GM18870 (cell line): ENCODE measurements around the gene NSUN6.
A peak's percentile ranks its signal among the peaks of the same experiment; 100 is the strongest.
"Not testable (repeated sequence)": the region's sequence is repeated elsewhere in the genome, so short reads cannot be mapped to it uniquely, and the experiment has no call there.

Experiments used
- ATAC-seq: cut with Tn5 transposase; IDR thresholded peaks from one replicate; pipeline ENCODE4 v1.9.1; 2021; ENCODE audit warnings: moderate library complexity; ENCODE audit not compliant: unreplicated experiment

The NSUN6 gene

DNA sequence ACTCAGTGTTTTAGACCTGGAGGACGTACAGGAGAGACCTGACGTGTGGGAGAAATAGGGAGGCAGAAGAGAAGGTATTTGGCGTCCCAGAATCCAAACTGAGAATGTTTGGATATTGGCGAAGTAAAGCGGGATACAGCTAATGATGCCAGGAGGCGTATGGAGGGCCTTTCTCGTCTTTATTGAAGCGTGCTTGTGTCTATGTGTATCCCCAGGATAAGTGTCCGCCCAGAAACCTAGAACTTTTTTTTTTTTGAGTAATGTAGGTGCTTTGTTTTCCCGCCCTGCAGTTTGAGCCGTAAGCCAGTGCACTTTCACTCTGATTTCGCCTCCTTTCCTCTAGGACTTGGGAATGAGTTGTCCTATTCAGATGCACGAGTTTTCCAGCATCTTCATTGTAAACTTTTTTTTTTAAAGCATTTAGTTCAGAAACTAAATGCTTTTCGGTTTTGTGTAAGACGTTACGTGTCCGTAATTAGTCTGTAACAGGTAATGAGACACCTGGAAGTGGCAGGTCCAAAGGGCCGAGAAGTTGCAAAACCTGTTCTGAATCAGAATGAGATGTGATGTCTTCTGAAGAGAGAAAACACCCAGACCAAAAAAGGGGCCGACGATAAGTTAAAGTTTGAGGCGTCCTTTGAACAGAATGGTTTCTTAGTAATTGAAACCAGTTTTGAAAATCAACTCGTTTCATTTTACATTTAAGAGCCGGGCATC lies 8.6 kb upstream of the NSUN6 start:
- peak; percentile 37 for ATAC-seq

DNA sequence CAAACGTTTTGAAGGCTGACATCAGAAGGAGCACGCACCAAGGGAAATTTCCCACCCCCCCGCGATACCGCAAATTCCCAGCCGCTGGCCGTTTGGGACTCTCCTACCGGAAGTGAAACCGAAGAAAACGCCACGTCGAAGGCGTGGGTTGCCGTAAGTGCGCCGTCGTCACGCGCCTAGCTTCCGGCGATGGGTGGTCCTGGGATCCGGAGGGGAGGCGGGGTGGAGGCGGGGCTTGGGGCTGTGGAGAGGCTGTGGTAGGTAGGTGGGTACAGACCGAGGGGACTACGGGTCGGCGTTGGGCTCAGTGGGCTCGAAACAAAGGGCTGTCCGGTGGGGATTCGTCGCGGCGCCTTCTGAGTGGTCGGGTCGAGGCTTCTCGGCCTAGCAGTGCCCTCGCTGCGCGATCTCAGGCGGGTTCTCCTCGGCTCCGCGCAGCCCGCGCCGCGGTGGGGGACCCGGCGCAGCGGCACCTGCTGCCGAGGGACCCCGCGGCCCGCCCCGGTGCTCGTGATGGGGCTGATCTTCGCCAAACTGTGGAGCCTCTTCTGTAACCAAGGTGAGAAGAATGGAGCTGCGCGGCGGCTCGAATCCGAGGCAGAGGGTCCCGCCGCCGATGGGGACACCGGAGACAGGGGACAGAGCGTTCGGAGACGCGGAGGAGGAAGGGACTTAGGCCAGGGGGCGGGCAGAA lies 7.9 kb upstream of the NSUN6 start, which contains the start of gene ARL5B:
TSS of gene ARL5B (plus strand) at position 307 of the 694 bp plus-strand sequence. CDS start at position 514, 207 bp downstream.
- peak; percentile 53 for ATAC-seq

- peak; percentile 28 for ATAC-seq
Measured at GRCh38 chr10:18658271-18659124, 7.1 kb upstream of the NSUN6 start.

GRCh38 chr10:18656724-18657123 lies 5.3 kb upstream of the NSUN6 start:
- ATAC-seq = no peak

DNA sequence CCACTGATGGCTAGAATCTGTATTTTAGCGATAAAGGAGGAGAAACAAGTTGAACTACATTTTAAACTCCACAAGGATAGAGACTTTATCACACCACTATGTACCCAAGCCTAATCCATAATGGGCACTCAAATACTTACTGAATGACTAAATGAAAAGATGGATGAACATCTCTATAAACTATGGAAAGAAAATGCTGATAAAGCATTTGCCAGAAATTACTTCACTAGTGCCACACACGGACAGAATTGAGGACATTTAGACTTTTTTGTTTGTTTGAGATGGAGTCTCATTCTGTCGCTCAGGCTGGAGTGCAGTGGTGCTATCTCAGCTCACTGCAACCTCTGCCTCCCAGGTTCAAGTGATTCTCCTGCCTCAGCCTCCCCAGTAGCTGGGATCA lies 1.7 kb upstream of the NSUN6 start:
- ATAC-seq = no peak

GRCh38 chr10:18650404-18650997 lies 886 bp downstream of the NSUN6 start:
- ATAC-seq = no peak

- no peak for ATAC-seq
Measured at GRCh38 chr10:18649364-18649959, 1.9 kb downstream of the NSUN6 start.

GRCh38 chr10:18647945-18648344 lies 3.4 kb downstream of the NSUN6 start:
- ATAC-seq = no peak

- ATAC-seq = no peak
Measured at GRCh38 chr10:18647151-18647550, 4.2 kb downstream of the NSUN6 start.

- ATAC-seq = not testable (repeated sequence)
Measured at GRCh38 chr10:18639719-18640118, 11.7 kb downstream of the NSUN6 start.

GRCh38 chr10:18637400-18637799 lies 14.0 kb downstream of the NSUN6 start:
- ATAC-seq = not testable (repeated sequence)

GRCh38 chr10:18635995-18636394 lies 15.4 kb downstream of the NSUN6 start:
- no peak for ATAC-seq

DNA sequence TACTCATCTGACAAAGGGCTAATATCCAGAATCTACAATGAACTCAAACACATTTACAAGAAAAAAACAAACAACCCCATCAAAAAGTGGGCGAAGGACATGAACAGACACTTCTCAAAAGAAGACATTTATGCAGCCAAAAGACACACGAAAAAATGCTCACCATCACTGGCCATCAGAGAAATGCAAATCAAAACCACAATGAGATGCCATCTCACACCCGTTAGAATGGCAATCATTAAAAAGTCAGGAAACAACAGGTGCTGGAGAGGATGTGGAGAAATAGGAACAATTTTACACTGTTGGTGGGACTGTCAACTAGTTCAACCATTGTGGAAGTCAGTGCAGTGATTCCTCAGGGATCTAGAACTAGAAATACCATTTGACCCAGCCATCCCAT lies 18.9 kb downstream of the NSUN6 start:
- not testable (repeated sequence) for ATAC-seq

DNA sequence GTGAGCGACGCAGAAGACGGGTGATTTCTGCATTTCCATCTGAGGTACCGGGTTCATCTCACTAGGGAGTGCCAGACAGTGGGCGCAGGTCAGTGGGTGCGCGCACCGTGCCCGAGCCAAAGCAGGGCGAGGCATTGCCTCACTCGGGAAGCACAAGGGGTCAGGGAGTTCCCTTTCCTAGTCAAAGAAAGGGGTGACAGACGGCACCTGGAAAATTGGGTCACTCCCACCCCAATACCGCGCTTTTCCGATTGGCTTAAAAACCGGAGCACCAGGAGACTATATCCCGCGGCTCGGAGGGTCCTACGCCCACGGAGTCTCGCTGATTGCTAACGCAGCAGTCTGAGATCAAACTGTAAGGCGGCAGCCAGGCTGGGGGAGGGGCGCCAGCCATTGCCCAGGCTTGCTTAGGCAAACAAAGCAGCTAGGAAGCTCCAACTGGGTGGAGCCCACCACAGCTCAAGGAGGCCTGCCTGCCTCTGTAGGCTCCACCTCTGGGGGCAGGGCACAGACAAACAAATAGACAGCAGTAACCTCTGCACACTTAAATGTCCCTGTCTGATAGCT lies 23.9 kb downstream of the NSUN6 start:
- ATAC-seq = not testable (repeated sequence)

GRCh38 chr10:18625886-18626285 lies 25.5 kb downstream of the NSUN6 start:
- no peak for ATAC-seq

- not testable (repeated sequence) for ATAC-seq
Measured at GRCh38 chr10:18623671-18624070, 27.7 kb downstream of the NSUN6 start.

DNA sequence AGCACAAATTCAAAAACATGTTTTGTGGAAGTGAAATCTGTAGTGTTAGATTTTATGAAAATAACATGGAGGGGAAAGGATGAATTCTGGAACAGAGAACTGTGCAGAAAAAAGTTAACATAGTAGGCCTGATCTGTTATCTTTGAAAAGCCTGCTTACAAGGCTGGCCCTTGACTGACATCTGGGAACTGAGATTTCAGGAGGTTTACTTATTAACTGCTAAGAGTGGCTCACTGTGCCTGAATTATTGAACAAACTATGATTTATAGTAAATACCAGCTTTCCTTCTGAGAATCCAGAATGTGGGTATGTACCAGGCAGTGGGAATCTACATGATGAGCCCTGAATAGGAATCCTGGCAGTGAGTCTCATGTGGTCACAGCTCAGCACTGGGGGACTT lies 30.5 kb downstream of the NSUN6 start:
- ATAC-seq = peak; percentile 53

DNA sequence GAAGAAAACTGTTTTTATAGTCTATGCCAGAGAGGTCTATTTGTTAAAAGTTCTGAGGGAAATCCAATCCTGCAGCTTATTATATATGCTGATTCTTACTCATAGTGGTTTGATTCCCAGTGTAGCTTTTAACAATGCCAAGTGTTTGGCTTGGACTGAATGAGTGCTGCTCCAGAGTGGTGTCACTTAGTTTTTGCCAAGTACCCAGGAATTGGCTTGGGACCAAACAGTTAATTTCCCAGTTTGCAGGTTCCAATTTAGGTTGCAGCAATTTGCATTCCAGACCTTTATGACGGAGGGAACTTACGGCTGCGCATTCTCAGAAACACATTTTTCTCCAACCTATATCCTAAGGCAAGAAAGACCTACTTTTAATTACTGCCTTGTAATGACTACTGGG lies 32.4 kb downstream of the NSUN6 start:
- no peak for ATAC-seq

DNA sequence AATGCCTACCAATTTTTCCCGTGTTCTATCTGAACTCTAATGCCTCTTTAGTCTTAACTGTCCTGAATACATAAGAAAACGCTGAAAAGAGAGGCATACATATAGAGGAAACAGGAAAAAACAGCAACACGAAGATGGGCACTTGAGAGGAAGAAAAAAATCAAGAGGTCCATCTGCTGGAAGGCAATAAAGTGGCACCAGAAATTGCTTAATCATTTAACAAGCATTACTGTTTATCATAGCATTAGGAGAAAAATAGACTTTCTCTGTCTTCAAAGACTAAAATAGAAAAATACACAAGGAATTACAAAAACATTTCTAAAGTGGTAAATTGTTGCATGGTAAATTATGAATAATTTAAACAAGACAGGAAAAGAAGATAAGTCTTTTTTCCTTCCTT lies 35.0 kb downstream of the NSUN6 start:
- no peak for ATAC-seq

- ATAC-seq = no peak
Measured at GRCh38 chr10:18615618-18616017, 35.8 kb downstream of the NSUN6 start.
